Right ventricle myocardium inferior (tissue), 1 donor: ENCODE measurements around the gene HSFY1. TPM values are rescaled to one million over a fixed set of nuclear protein-coding genes. Genes with fewer than 3 reads are reported as not detected.
"Not testable (repeated sequence)": the region's sequence is repeated elsewhere in the genome, so short reads cannot be mapped to it uniquely, and the experiment has no call there.

Experiments used
- ATAC-seq: fragments of 200-7000 bp; cut with Tn5 transposase; one replicate; pipeline ENCODE4 v1.9.1; 2020; ENCODE audit warnings: mild to moderate bottlenecking, moderate library complexity
- DNase-seq: peaks from one replicate; pipeline ENCODE4 v3.0.0; 2021; ENCODE audit errors: missing footprints
- intact Hi-C: fragments of 100-400 bp; cut with DNase I; formaldehyde crosslinking; loops from one replicate; pipeline ENCODE4 v1.11.0; 2022
- long read RNA-seq: library from polyadenylated mRNA; unstranded; transcript quantifications from one replicate; pipeline ENCODE4 v2.0.0, GENCODE V29; 2021
- total RNA-seq: library from RNA; stranded (reverse); fragmentation: NEBNext Ultra II Directional; extraction: Animal tissue kit (Norgen Biotek cat#: 25700); gene quantifications from one replicate; pipeline ENCODE4 v1.2.1, GENCODE V29; 2021
- donor health status: DM: no; HTN: yes; CAD: no; lungs with severe emphysema.

HSFY1 gene
- not detected for total RNA-seq
- long read RNA-seq: 0 reads

DNA sequence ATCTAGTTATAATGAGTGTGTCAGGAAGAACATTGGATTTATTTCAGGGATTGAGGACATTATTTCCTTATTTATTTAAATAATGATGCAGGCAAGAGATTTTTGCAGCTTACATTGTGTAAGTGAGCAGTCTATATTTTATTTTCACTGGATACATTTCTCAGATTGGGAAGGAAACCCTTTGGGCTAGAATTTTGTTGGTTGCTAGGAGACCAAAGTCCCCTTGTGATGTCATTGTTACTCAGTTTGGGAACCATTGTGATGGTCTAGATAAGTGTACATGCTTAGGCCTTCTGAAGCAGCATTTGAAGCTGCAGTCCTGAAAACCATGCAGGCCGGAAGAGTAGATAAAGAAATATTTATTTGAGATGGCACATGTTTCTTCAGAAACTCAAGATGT, at the start of gene HSFY1:
Gene HSFY1 (plus strand): TSS at position 301 of the 400 bp plus-strand sequence. CDS start 68 bp downstream, at position 369.
- intact Hi-C loops, ATAC-seq, DNase-seq: not testable (repeated sequence)

DNA sequence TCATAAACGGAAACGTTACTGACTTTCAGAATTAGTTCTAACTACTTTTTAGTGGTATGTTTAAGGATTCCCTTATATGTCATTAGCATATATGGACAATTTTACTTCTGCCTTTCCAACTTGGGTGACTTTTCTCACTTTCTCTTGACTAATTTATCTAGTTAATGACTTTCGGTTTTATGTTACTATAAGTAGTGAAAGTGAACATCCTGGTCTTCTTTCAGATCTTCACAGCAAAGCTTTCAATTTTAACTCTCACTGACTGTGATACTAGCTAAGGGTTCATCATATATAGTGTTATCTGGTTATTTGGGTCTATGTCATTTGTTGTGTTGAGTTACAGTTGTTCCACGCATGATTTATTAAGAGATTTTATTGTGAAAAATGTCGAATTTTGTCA, 42.3 kb upstream of the HSFY1 start:
- intact Hi-C loops, DNase-seq, ATAC-seq: not testable (repeated sequence)

DNA sequence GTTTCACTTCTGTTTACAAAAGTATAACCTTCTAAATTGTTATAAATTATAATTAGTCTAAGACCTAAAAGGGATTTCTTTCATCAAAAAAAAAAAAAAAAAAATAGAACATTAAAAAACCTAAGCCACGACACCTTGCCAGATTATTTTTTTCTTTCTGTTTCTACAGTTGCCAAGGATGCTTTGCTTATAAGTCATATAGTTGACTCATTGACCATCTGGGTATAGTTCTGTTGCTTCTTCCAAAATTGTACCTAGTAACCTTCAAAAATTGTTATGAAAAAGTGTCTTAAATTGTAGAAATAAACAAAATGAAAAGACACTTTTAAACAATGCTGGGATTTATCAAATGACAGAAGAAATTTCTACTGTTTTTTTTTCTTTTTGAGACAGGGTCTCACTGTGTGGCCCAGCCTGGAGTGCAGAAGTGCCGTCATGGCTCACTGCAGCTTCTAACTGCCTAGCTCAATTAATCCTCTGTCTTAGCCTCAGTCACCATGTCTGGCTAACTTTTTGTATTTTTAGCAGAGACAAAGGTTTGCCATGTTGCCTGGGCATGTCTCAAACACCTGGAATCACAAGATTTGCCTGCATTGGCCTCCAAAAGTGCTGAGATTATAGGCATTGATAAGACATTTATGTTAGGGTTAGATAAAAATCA, 15.4 kb upstream of the HSFY1 start:
- DNase-seq, ATAC-seq, intact Hi-C loops: not testable (repeated sequence)

GRCh38 chrY:18538952-18539351, 7.6 kb upstream of the HSFY1 start:
- ATAC-seq, intact Hi-C loops, DNase-seq: not testable (repeated sequence)

GRCh38 chrY:18553132-18553531, 6.6 kb downstream of the HSFY1 start:
- DNase-seq, ATAC-seq, intact Hi-C loops: not testable (repeated sequence)

DNA sequence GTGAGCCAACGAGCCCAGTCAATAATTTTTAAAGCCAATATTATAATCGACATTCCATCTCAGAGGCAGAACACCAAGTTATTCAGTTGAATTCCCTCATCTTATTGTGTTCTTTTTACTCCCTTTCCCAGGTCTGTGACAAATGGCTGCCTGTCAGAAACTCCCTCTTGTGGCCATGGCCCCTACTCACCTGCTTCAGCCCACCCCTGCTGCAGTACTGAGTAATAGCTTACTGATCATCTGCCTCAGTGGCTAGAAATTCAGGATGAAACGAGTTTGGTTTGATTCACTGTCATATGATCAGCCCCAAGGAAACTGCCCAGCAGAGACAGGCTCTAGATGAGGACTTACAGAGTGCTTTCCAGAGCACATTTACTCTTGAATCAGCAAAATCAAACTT, 19.4 kb downstream of the HSFY1 start:
- DNase-seq, intact Hi-C loops, ATAC-seq: not testable (repeated sequence)

Other genes starting within 250 kb of the HSFY1 start
- gene HSFY2, start 227.0 kb downstream of the HSFY1 start, total RNA-seq: not detected